ENCODE data around the gene ADAMTSL3.

Gene ADAMTSL3

DNA sequence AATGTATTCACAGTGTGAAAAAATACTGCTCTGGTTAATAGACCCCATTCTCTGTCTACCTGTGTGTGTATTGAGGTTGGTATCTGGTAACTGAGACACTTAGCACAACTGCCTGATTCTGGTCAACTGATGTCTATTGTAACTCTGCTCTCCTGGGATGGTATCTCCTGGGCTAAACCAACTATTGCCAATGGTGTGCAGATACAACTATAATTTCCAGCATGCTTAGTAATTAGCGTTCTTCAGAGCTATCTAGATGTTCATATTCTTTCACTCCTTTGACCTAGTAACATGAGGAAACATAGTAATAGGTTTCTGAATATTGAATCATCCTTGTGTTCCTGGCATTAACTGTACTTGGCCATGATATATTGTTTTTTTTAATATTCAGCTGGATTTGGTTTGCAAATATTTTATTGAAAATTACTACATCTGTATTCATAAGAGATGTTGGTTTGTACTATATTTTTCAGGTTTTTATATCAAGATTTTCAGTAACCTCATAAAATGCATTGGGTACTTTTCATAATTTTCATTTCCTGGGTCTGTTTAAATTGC is 16.8 kb downstream of the ADAMTSL3 start:
- Histone ChIP-seq H2AFZ (no peak overlapping the region), H3K4me2 (ENCODE audit: low read length) (no peak overlapping the region), H3K4me3 (ENCODE audit: low read depth, low read length) (no peak overlapping the region), H3K4me1 (no peaks in the 10 kb centered on the region), H3K9ac (no peak overlapping the region), H3K9me3 (ENCODE audit: control insufficient read depth, low read length) (no peaks in the 10 kb centered on the region), H3K27ac (no peak overlapping the region), H3K36me3 (ENCODE audit: control insufficient read depth, insufficient read depth, low read length) (no peaks in the 10 kb centered on the region), H3K79me2 (no peaks in the 10 kb centered on the region), H3K27me3 (ENCODE audit: control insufficient read depth, insufficient read depth, low read length) (no peaks in the 10 kb centered on the region)
- TF ChIP-seq, protein P1, sequence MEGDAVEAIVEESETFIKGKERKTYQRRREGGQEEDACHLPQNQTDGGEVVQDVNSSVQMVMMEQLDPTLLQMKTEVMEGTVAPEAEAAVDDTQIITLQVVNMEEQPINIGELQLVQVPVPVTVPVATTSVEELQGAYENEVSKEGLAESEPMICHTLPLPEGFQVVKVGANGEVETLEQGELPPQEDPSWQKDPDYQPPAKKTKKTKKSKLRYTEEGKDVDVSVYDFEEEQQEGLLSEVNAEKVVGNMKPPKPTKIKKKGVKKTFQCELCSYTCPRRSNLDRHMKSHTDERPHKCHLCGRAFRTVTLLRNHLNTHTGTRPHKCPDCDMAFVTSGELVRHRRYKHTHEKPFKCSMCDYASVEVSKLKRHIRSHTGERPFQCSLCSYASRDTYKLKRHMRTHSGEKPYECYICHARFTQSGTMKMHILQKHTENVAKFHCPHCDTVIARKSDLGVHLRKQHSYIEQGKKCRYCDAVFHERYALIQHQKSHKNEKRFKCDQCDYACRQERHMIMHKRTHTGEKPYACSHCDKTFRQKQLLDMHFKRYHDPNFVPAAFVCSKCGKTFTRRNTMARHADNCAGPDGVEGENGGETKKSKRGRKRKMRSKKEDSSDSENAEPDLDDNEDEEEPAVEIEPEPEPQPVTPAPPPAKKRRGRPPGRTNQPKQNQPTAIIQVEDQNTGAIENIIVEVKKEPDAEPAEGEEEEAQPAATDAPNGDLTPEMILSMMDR (IDR thresholded peaks at IDR 0.05) = no peak

DNA sequence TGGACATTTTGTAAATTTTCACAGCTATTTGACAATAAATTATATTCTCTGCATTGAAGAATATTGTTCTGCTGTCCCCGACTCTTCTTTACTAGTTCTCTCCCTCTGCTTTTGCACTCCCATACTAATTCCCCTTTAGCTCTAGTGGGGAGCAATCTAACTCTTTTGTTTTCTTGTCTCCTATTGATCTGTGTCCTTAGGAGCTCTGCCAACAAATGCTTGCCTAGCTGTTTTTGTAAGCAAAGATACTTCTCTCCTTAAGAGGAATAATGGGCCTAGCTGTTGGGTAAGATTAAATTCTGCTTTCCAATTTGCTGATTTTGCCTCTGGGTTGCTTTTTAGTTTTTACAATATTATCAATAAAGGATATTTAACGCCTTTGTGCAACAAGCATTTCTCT is 17.7 kb downstream of the ADAMTSL3 start:
- Histone ChIP-seq H3K4me3 (ENCODE audit: low read depth, low read length) (no peak overlapping the region), H3K27ac (no peak overlapping the region), H2AFZ (no peak overlapping the region), H3K36me3 (ENCODE audit: control insufficient read depth, insufficient read depth, low read length) (no peaks in the 10 kb centered on the region), H3K27me3 (ENCODE audit: control insufficient read depth, insufficient read depth, low read length) (no peaks in the 10 kb centered on the region), H3K4me1 (no peaks in the 10 kb centered on the region), H3K9ac (no peak overlapping the region), H3K4me2 (ENCODE audit: low read length) (no peak overlapping the region), H3K9me3 (ENCODE audit: control insufficient read depth, low read length) (no peaks in the 10 kb centered on the region), H3K79me2 (no peaks in the 10 kb centered on the region)
- TF ChIP-seq, protein P1 (IDR thresholded peaks at IDR 0.05) = no peak

DNA sequence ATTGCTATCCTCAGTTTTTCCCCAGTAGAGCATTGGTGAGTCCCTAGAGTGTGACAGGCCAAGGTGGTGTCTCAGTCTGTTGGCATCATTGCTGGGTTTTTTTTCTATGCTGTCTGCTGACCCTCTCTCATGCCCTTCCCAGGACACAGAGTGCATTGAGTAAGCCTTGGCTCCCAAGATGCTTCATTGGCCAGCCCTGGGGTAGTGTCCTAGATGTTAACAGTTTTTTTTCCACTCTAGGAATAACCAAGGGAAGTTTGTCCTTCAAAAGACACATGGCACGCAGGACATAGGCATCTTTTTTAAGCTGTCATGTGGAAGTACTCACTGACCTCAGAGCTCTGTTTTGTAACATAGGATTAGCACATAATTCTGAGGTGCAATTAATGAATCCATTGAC is 19.5 kb downstream of the ADAMTSL3 start:
- Histone ChIP-seq H3K9me3 (ENCODE audit: control insufficient read depth, low read length) (no peaks in the 10 kb centered on the region), H3K9ac (no peak overlapping the region), H3K4me2 (ENCODE audit: low read length) (no peak overlapping the region), H3K27me3 (ENCODE audit: control insufficient read depth, insufficient read depth, low read length) (no peaks in the 10 kb centered on the region), H3K4me3 (ENCODE audit: low read depth, low read length) (no peak overlapping the region), H3K27ac (no peak overlapping the region), H3K36me3 (ENCODE audit: control insufficient read depth, insufficient read depth, low read length) (no peaks in the 10 kb centered on the region), H3K4me1 (no peaks in the 10 kb centered on the region), H3K79me2 (no peaks in the 10 kb centered on the region), H2AFZ (no peak overlapping the region)
- TF ChIP-seq, protein P1 (IDR thresholded peaks at IDR 0.05) = no peak

DNA sequence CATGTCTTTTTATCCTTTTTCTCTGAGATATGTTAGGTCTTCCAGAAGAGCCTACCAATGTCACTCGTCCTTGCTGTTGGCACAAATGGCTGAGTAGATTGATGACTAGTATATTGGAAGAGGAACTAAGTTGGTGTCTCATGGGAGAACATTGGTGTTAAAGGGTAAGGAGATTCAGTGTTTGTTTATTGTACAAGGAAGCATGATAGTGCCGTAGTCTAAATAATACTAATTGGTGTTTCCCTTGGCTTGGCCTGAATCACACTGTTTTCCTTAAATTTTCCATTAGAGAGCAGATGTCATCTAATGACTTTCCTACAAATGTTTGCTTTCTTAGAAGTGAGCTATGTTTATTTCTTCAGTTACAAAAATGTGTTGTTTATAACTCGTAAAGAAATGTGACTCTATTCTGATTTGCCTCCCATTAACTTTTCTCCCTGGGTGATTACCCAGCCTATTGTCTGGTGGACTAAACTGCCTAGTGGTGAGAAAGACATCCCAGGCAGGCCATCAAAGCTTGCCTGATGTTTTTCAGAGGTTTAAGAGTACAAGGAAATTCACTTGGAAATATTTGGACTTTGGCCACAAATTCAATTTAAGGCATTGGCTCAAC is 28.7 kb downstream of the ADAMTSL3 start:
- no peaks in the 10 kb centered on the region for H3K4me1 ChIP-seq
- no peaks in the 10 kb centered on the region for H3K79me2 ChIP-seq
- no peak overlapping the region for H3K4me2 ChIP-seq (ENCODE audit: low read length)
- no peak overlapping the region for H2AFZ ChIP-seq
- no peaks in the 10 kb centered on the region for H3K36me3 ChIP-seq (ENCODE audit: control insufficient read depth, insufficient read depth, low read length)
- H3K27ac ChIP-seq = no peak overlapping the region
- peaks cover 4% of the 10 kb centered on the region for H3K9me3 ChIP-seq (ENCODE audit: control insufficient read depth, low read length)
- H3K9ac ChIP-seq = no peak overlapping the region
- TF ChIP-seq, protein P1 (IDR thresholded peaks at IDR 0.05) = no peak
- H3K27me3 ChIP-seq (ENCODE audit: control insufficient read depth, insufficient read depth, low read length) = no peaks in the 10 kb centered on the region
- no peak overlapping the region for H3K4me3 ChIP-seq (ENCODE audit: low read depth, low read length)

DNA sequence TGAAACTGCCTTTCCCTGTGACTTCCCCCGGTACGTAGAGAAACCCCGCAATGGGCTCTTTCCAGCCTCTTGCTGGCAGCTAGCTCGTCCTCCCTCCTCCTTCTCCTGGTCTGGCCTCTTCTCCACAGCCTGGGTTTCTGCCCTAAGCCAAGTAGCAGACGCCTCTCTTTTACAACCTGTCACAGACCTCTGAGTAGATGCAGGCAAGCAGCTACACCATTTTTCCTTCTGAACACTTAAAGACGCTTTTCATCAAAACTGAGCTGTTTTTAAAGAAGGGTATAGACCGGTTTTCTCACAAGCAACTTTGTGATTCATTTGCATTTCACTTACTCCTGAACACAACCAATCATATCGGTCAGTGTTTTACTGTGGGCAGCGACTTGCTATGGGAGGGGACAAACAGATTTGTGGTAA is 32.0 kb downstream of the ADAMTSL3 start:
- TF ChIP-seq, protein P1 (IDR thresholded peaks at IDR 0.05) = no peak
- no peak overlapping the region for H3K27ac ChIP-seq
- H2AFZ ChIP-seq = no peak overlapping the region
- H3K79me2 ChIP-seq = no peaks in the 10 kb centered on the region
- H3K4me2 ChIP-seq (ENCODE audit: low read length) = no peak overlapping the region
- H3K4me1 ChIP-seq = no peaks in the 10 kb centered on the region
- no peak overlapping the region for H3K9ac ChIP-seq
- H3K36me3 ChIP-seq (ENCODE audit: control insufficient read depth, insufficient read depth, low read length) = no peaks in the 10 kb centered on the region
- H3K4me3 ChIP-seq (ENCODE audit: low read depth, low read length) = no peak overlapping the region
- H3K9me3 ChIP-seq (ENCODE audit: control insufficient read depth, low read length) = no peaks in the 10 kb centered on the region
- H3K27me3 ChIP-seq (ENCODE audit: control insufficient read depth, insufficient read depth, low read length) = no peaks in the 10 kb centered on the region
